ENCODE data around the gene ARMC9. TPM values are rescaled to one million over a fixed set of nuclear protein-coding genes. Genes with fewer than 3 reads are reported as not detected.
A peak's percentile ranks its signal among the peaks of the same experiment; 100 is the strongest.

The ARMC9 gene
- 10 to 100 TPM in 2 of 4 donors, 1 to 10 TPM in 2; 6.5 to 11.5 (median 9.3) TPM for total RNA-seq

GRCh38 chr2:231198291-231199173 lies at the start of gene ARMC9:
ARMC9 (plus strand) TSS chr2:231198631; CDS start chr2:231206239, 7,608 bp downstream.
- no peaks in the 10 kb centered on the region for H3K36me3 ChIP-seq
- 0% methylated on average over 21 of the region's 83 CpGs for WGBS
- DNase-seq (ENCODE audit: low spot score in 2 of 2), result peak in 1 of 2 donors; percentile 73
- H3K9me3 ChIP-seq, result no peaks in the 10 kb centered on the region
- peak within 1 kb of the TSS; percentile 8 for H3K27ac ChIP-seq
- peak within 1 kb of the TSS; percentile 92 for H3K4me3 ChIP-seq
- H3K27me3 ChIP-seq, result no peaks in the 10 kb centered on the region
- TF ChIP-seq POLR2AphosphoS5 (IDR thresholded peaks at IDR 0.05) (no peak), CTCF (IDR thresholded peaks at IDR 0.05) (no peak), POLR2A (IDR thresholded peaks at IDR 0.05) (no peak), EP300 (IDR thresholded peaks at IDR 0.05) (no peak)
- peaks cover 29% of the 10 kb centered on the region for H3K4me1 ChIP-seq

GRCh38 chr2:231152800-231153557 lies 45.5 kb upstream of the ARMC9 start:
- Histone ChIP-seq H3K4me1 (no peaks in the 10 kb centered on the region), H3K27me3 (no peaks in the 10 kb centered on the region), H3K36me3 (peaks cover 33% of the 10 kb centered on the region), H3K9me3 (no peaks in the 10 kb centered on the region), H3K27ac (no peak overlapping the region), H3K4me3 (no peak overlapping the region)
- DNase-seq (ENCODE audit: low spot score in 2 of 2), result no peak
- TF ChIP-seq POLR2A (IDR thresholded peaks at IDR 0.05) (no peak), CTCF (IDR thresholded peaks at IDR 0.05) (no peak), EP300 (IDR thresholded peaks at IDR 0.05) (no peak), POLR2AphosphoS5 (IDR thresholded peaks at IDR 0.05) (no peak)
- WGBS, result 92% methylated on average over 8 of the region's 8 CpGs

- H3K9me3 ChIP-seq, result no peaks in the 10 kb centered on the region
- H3K27ac ChIP-seq, result no peak overlapping the region
- H3K27me3 ChIP-seq, result no peaks in the 10 kb centered on the region
- no peak overlapping the region for H3K4me3 ChIP-seq
- H3K4me1 ChIP-seq, result peaks cover 13% of the 10 kb centered on the region
- H3K36me3 ChIP-seq, result peaks cover 7% of the 10 kb centered on the region
- TF ChIP-seq EP300 (IDR thresholded peaks at IDR 0.05) (no peak), POLR2A (IDR thresholded peaks at IDR 0.05) (no peak), POLR2AphosphoS5 (IDR thresholded peaks at IDR 0.05) (no peak), CTCF (IDR thresholded peaks at IDR 0.05) (no peak)
- no peak for DNase-seq (ENCODE audit: low spot score in 2 of 2)
These were observed 39.1 kb upstream of the ARMC9 start for GRCh38 chr2:231159306-231159705.

- peaks cover 13% of the 10 kb centered on the region for H3K4me1 ChIP-seq
- 92% methylated on average over 5 of the region's 5 CpGs for WGBS
- no peak for TF ChIP-seq POLR2A (IDR thresholded peaks at IDR 0.05)
- TF ChIP-seq CTCF (IDR thresholded peaks at IDR 0.05), result no peak
- no peak for TF ChIP-seq EP300 (IDR thresholded peaks at IDR 0.05)
- TF ChIP-seq POLR2AphosphoS5 (IDR thresholded peaks at IDR 0.05), result no peak
- no peak overlapping the region for H3K4me3 ChIP-seq
- H3K36me3 ChIP-seq, result peaks cover 6% of the 10 kb centered on the region
- no peaks in the 10 kb centered on the region for H3K27me3 ChIP-seq
- H3K27ac ChIP-seq, result peak overlapping the region; percentile 75
- no peaks in the 10 kb centered on the region for H3K9me3 ChIP-seq
- DNase-seq (ENCODE audit: low spot score in 2 of 2), result no peak
These were observed 37.7 kb upstream of the ARMC9 start for GRCh38 chr2:231160701-231161100.

All from suprapubic skin (tissue), 4 donors.